AG09319 (cell line): ENCODE data around the gene JAG2.

Experiments
- DNase-seq: peaks from one replicate; pipeline ENCODE4 v3.0.0-alpha.2; 2010; ENCODE audit warnings: low read depth; ENCODE audit errors: extremely low read depth
- CTCF ChIP-seq: IDR thresholded peaks from 2 replicates; pipeline ENCODE4 v1.5.1; 2011; ENCODE audit warnings: low read depth, mild to moderate bottlenecking, inconsistent platforms, low read length, moderate library complexity

The JAG2 gene

GRCh38 chr14:105096206-105096875 is 72.2 kb downstream of the JAG2 start:
- no peak for TF ChIP-seq CTCF
- DNase-seq, result no peak

DNA sequence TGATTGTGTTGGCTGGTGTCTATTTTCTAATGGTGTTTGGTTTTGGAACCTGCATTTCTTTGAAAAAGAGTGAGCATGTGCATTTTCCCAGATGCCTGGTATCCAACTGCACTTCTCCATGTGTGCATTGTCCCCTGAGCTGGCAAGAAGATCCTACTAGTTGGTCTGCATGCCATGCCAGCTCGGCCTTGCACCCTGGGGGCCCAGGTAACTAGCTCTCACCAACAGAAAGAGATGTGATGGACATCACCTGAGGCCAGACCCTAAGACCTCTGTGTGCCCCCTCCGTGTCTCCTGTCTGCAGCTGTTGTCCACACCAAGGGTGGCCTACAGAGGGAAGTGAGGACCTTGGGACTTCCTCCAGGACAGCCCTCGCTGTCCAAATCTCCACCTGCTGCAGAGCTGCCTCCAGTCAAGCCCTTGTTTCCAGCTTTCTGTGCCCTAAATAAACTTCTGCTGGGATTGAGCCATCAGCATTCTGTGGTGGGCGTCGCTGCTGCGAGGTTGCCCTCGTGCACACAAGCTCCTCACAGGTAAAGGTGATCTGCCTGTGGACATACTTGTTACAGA is 73.3 kb downstream of the JAG2 start:
- DNase-seq, result no peak
- no peak for TF ChIP-seq CTCF

GRCh38 chr14:105094193-105094907 is 74.2 kb downstream of the JAG2 start:
- no peak for TF ChIP-seq CTCF
- no peak for DNase-seq

DNA sequence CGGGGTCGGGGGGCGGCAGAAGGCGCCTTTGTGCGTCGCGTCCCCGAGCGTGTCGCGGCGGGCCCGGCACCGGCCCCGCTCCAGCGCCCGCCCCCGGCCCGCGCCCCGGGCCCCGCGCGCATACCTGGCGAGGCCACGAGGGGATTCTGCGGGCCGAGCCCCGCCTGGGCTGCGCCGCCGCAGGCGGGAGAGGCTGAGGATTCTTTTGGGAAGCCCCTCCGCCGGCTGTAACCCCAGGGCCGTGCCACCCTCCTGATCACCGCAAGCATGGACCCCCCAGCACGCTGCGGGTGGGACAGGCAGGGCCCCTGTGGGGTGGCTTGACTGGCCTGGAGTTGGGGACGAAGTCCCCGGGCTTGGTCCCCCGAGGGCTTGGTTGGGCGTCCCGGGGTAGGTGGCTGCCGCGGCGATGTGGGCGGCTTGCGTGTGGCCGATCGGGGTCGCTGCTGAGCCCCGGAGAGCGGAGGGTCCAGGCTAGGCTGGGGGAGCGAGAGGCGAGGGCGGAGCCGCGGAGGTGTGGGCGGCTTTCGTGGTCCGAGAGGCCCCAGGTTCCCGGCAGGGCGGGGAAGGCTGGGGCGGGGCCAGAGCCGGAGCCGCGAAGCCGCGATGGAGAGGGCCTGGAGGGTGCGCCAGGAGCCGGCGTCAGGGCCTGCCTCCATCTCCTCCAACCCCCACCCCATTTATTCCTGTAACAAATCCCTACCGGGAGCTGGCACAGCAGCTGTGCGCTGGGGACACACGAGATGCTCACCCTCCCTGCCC is 75.0 kb downstream of the JAG2 start:
- DNase-seq, result no peak
- TF ChIP-seq CTCF, result peak; percentile 48

DNA sequence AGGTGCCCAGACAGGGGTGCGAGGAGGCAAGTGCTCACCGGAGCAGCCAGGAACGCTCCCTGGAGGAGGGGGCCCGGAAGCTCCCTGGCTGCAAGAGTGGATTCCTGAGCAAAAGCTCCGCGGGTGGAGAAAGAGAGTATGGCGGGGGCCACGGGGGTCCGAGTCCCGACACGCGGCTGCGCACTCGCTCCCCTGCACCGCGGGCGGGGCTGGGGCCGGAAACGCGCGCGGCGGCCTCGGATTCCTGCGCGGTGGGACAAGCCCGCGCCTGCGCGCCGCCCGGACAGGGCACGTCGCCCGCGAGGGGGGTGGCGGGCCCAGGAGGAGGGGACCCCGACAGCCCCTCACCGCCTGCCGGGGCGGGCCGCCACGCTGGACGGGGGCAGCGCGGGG is 75.5 kb downstream of the JAG2 start:
- TF ChIP-seq CTCF, result no peak
- DNase-seq, result no peak

- TF ChIP-seq CTCF, result no peak
- no peak for DNase-seq
Observed at GRCh38 chr14:105092171-105093037, 76.2 kb downstream of the JAG2 start.
